A673 (cell line): Measurements from ENCODE around the gene WFDC5.

ENCODE experiments used
- EZH2 ChIP-seq: fragments of 200-600 bp; sonication (generic); IDR thresholded peaks from 2 replicates; pipeline ENCODE4 v1.6.1; 2017; ENCODE audit warnings: borderline replicate concordance, low read depth, mild to moderate bottlenecking, mixed read lengths, antibody characterized with exemption, low read length; ENCODE audit not compliant: poor library complexity, severe bottlenecking
- TF ChIP-seq, protein P1 (sequence below): fragments of 300-800, 200-600 bp; sonication (generic); conservative IDR thresholded peaks from 2 replicates; pipeline ENCODE4 v1.5.1; 2017; ENCODE audit warnings: low read depth, mild to moderate bottlenecking, antibody characterized with exemption, low read length, moderate library complexity, mixed read lengths

DNA sequence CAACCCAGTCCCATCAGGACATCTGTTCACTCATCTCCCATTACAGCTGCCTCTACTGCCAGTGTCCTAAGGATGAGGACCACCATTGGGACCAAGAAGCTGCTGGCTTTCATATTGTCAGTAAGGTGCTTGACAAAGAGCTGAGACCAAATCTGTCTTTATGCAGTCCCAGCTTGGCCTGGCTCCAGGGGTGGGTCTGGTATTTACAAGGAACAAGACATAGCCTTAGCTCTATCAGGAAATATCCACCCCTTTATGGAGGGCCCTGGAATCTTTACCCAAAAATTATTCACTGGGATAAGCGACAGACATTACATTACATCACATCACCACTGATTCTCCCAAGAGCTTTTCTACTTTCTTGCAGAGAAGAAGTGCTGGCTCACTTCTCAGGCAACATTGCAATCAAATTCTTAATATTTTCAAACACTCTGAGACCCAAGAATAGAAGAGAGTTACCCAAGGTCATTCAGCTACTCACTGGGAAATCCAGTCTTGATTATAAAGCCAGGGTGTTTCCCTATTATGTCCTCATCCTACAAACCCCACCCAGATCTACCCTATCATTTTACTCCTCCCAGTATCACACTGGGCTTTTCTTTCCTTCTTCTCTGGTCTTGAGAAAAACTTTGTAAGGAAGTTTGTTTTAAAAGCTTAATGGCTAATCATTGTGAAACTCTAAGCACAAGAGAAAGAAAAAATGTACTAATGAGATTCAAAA, 48.3 kb upstream of the WFDC5 start:
- TF ChIP-seq, protein P1, sequence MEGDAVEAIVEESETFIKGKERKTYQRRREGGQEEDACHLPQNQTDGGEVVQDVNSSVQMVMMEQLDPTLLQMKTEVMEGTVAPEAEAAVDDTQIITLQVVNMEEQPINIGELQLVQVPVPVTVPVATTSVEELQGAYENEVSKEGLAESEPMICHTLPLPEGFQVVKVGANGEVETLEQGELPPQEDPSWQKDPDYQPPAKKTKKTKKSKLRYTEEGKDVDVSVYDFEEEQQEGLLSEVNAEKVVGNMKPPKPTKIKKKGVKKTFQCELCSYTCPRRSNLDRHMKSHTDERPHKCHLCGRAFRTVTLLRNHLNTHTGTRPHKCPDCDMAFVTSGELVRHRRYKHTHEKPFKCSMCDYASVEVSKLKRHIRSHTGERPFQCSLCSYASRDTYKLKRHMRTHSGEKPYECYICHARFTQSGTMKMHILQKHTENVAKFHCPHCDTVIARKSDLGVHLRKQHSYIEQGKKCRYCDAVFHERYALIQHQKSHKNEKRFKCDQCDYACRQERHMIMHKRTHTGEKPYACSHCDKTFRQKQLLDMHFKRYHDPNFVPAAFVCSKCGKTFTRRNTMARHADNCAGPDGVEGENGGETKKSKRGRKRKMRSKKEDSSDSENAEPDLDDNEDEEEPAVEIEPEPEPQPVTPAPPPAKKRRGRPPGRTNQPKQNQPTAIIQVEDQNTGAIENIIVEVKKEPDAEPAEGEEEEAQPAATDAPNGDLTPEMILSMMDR: no peak
- TF ChIP-seq EZH2: no peak
